ENCODE measurements around the gene CHL1. TPM values are rescaled to one million over a fixed set of nuclear protein-coding genes. Genes with fewer than 3 reads are reported as not detected.

Gene CHL1
- total RNA-seq, 1 donor from 2014 or later = 0.49 TPM

DNA sequence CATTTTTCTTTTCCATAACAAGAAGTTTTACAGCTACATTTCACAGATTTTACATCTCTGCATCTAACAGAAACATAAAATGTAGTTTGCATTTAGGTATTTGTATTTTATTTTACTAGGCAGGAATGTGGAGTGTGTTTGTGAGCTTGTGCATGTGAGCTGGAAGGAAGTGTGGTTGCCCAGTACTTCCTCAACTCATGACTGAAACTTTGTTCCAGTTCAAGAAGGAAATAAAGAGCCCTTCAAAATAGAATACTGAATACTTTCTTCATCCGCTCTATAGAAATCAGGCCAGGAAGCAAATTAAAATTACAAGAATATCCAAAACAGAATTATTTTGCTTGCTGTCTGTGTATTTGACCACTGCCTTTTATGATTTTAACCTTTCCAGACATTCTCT is 81.3 kb downstream of the CHL1 start:
- peaks cover 4% of the 10 kb centered on the region for H3K9me3 Mint-ChIP-seq
- H3K27ac Mint-ChIP-seq = no peak overlapping the region
- H3K27me3 Mint-ChIP-seq (ENCODE audit: insufficient read depth, low read depth) = peaks cover 2% of the 10 kb centered on the region

DNA sequence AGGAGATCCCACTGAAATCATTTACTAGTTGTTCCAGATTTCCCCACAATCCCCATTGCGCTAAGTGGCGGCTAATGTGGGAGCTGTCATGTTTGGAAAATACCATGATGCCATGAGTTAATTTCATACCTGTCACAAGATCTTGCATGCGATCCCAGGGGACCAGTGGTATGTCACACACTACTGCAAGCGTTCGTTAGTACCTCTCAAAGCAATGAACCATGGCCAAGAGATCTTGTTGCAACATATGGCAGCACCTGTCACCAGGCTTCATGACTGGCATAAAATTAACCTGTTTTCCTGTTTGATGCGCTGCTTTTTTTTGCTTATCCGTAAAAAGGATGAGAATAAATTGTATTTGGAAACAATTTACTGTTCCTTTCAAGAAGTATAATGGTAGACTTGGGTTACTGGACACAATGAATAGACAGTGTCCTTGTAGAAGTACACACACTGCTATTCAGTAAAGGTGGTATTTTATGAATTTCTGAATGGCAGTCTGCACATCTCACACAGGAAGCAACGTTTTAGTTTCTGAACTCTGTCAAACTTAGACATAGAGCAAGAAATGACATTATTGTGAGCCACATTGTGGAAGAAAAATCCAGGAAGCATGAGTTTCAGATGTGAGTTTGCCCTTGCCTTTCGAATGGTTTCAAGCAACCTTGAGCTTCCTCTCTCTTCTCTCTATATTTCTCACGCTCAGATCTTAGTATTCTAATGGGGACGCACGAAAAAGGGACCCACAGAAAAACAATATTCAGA is 81.9 kb downstream of the CHL1 start:
- Mint-ChIP-seq H3K27ac (no peak overlapping the region), H3K9me3 (peaks cover 5% of the 10 kb centered on the region), H3K4me1 (peaks cover 7% of the 10 kb centered on the region), H3K36me3 (peaks cover 2% of the 10 kb centered on the region), H3K27me3 (ENCODE audit: insufficient read depth, low read depth) (peaks cover 2% of the 10 kb centered on the region), H3K4me3 (no peak overlapping the region)
- Histone ChIP-seq H3K9me3 (ENCODE audit: low read depth) (no peaks in the 10 kb centered on the region), H3K27ac (no peak overlapping the region), H3K36me3 (no peaks in the 10 kb centered on the region), H3K79me2 (ENCODE audit: low read depth) (no peaks in the 10 kb centered on the region), H4K20me1 (ENCODE audit: low read depth) (no peaks in the 10 kb centered on the region), H3K4me2 (no peak overlapping the region), H3K9ac (no peak overlapping the region), H3K4me1 (no peaks in the 10 kb centered on the region), H2AFZ (replicated peaks) (no peak overlapping the region), H3K27me3 (peaks cover 13% of the 10 kb centered on the region), H3K4me3 (no peak overlapping the region), H3F3A (ENCODE audit: low read depth) (no peaks in the 10 kb centered on the region)
- TF ChIP-seq EZH2 (IDR thresholded peaks at IDR 0.05) (no peak), EZH2phosphoT487 (IDR thresholded peaks at IDR 0.05) (no peak)
- TF ChIP-seq, protein P1, sequence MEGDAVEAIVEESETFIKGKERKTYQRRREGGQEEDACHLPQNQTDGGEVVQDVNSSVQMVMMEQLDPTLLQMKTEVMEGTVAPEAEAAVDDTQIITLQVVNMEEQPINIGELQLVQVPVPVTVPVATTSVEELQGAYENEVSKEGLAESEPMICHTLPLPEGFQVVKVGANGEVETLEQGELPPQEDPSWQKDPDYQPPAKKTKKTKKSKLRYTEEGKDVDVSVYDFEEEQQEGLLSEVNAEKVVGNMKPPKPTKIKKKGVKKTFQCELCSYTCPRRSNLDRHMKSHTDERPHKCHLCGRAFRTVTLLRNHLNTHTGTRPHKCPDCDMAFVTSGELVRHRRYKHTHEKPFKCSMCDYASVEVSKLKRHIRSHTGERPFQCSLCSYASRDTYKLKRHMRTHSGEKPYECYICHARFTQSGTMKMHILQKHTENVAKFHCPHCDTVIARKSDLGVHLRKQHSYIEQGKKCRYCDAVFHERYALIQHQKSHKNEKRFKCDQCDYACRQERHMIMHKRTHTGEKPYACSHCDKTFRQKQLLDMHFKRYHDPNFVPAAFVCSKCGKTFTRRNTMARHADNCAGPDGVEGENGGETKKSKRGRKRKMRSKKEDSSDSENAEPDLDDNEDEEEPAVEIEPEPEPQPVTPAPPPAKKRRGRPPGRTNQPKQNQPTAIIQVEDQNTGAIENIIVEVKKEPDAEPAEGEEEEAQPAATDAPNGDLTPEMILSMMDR (IDR thresholded peaks at IDR 0.05) = no peak
- DNase-seq (ENCODE audit: low spot score) = no peak

More for the DNA sequence above, 81.3 kb downstream of the CHL1 start:
- no peaks in the 10 kb centered on the region for H3K4me1 ChIP-seq
- H3K79me2 ChIP-seq (ENCODE audit: low read depth) = no peaks in the 10 kb centered on the region
- H3K36me3 ChIP-seq = no peaks in the 10 kb centered on the region
- no peak overlapping the region for H2AFZ ChIP-seq (replicated peaks)
- H4K20me1 ChIP-seq (ENCODE audit: low read depth) = no peaks in the 10 kb centered on the region
- TF ChIP-seq EZH2phosphoT487 (IDR thresholded peaks at IDR 0.05) = no peak
- no peak for TF ChIP-seq EZH2 (IDR thresholded peaks at IDR 0.05)
- TF ChIP-seq, protein P1 (IDR thresholded peaks at IDR 0.05) = no peak
- Mint-ChIP-seq H3K4me1 (peaks cover 10% of the 10 kb centered on the region), H3K4me3 (no peak overlapping the region), H3K36me3 (peaks cover 2% of the 10 kb centered on the region)
- no peak overlapping the region for H3K27ac ChIP-seq
- H3K4me2 ChIP-seq = no peak overlapping the region
- no peak overlapping the region for H3K9ac ChIP-seq
- no peak for DNase-seq (ENCODE audit: low spot score)
- H3K27me3 ChIP-seq = peaks cover 13% of the 10 kb centered on the region
- H3K4me3 ChIP-seq = no peak overlapping the region
- H3K9me3 ChIP-seq (ENCODE audit: low read depth) = no peaks in the 10 kb centered on the region
- H3F3A ChIP-seq (ENCODE audit: low read depth) = no peaks in the 10 kb centered on the region

DNA sequence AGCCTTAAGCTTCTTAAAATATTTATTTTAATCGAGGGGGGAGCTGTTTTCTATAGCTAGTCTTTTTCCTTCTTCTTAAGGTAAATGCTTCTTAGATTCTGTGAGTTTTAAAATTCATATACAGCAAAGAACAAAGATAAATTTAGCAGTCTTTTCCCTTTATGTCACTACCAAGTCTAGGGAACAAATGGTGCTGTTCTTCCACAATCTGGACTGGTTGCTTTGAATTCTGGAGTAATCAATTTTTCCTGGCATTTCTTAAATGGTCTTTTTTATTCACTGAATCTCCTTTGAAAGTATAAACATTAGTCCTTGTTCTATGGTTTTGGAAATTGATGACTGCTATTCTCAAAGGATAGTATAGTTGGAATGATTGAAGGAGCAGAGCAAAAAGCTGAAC is 82.8 kb downstream of the CHL1 start:
- no peaks in the 10 kb centered on the region for H3K4me1 Mint-ChIP-seq
- Histone ChIP-seq H2AFZ (replicated peaks) (no peak overlapping the region), H3K27ac (no peak overlapping the region), H3K9ac (no peak overlapping the region), H3K4me1 (no peaks in the 10 kb centered on the region), H4K20me1 (ENCODE audit: low read depth) (no peaks in the 10 kb centered on the region), H3K4me3 (no peak overlapping the region), H3K79me2 (ENCODE audit: low read depth) (no peaks in the 10 kb centered on the region), H3F3A (ENCODE audit: low read depth) (no peaks in the 10 kb centered on the region), H3K36me3 (no peaks in the 10 kb centered on the region), H3K27me3 (peaks cover 13% of the 10 kb centered on the region), H3K4me2 (no peak overlapping the region), H3K9me3 (ENCODE audit: low read depth) (no peaks in the 10 kb centered on the region)
- TF ChIP-seq EZH2phosphoT487 (IDR thresholded peaks at IDR 0.05) (no peak), EZH2 (IDR thresholded peaks at IDR 0.05) (no peak)
- TF ChIP-seq, protein P1 (IDR thresholded peaks at IDR 0.05) = no peak
- peaks cover 5% of the 10 kb centered on the region for H3K9me3 Mint-ChIP-seq
- H3K36me3 Mint-ChIP-seq = peaks cover 2% of the 10 kb centered on the region
- H3K27me3 Mint-ChIP-seq (ENCODE audit: insufficient read depth, low read depth) = peaks cover 2% of the 10 kb centered on the region
- no peak for DNase-seq (ENCODE audit: low spot score)
- H3K4me3 Mint-ChIP-seq = no peak overlapping the region
- no peak overlapping the region for H3K27ac Mint-ChIP-seq
